ENCODE measurements around the gene FZD7. TPM values are rescaled to one million over a fixed set of nuclear protein-coding genes. Genes with fewer than 3 reads are reported as not detected.

The FZD7 gene
- polyA plus RNA-seq, 1 donor (not counting 4 experiments of a cell fraction or from before 2014, with no cell fraction given): 1.3 TPM

- Histone ChIP-seq H3K9me1 (ENCODE audit: control insufficient read depth, extremely low read depth, insufficient read depth, low read length) (no peaks in the 10 kb centered on the region), H3K4me1 (ENCODE audit: control insufficient read depth, extremely low read depth, insufficient read depth, low read length) (no peaks in the 10 kb centered on the region), H3K36me3 (ENCODE audit: control insufficient read depth in 2 of 2, extremely low read depth in 1 of 2, insufficient read depth in 2 of 2, low read length in 2 of 2) (no peaks in the 10 kb centered on the region), H3K9me3 (ENCODE audit: control insufficient read depth, low read depth, low read length) (no peaks in the 10 kb centered on the region), H2AFZ (ENCODE audit: control insufficient read depth, low read length) (no peak overlapping the region), H3K9ac (ENCODE audit: control insufficient read depth, extremely low read depth, insufficient read depth, low read length) (no peak overlapping the region), H3K4me3 (ENCODE audit: control insufficient read depth in 2 of 3, extremely low read depth in 1 of 3, insufficient read depth in 2 of 3, low read depth in 1 of 3, low read length in 3 of 3) (no peak overlapping the region), H3K27me3 (ENCODE audit: control insufficient read depth, extremely low read depth, insufficient read depth, low read length) (peaks cover 8% of the 10 kb centered on the region), H3K79me2 (ENCODE audit: control insufficient read depth, insufficient read depth, low read length) (no peaks in the 10 kb centered on the region), H3K27ac (ENCODE audit: control insufficient read depth, insufficient read depth, low read length) (no peak overlapping the region), H4K20me1 (ENCODE audit: control insufficient read depth, extremely low read depth, insufficient read depth, low read length) (no peaks in the 10 kb centered on the region), H3K4me2 (ENCODE audit: control insufficient read depth, extremely low read depth, insufficient read depth, low read depth, low read length) (no peak overlapping the region)
- FAIRE-seq (no peak), DNase-seq (ENCODE audit: low read depth, low spot score) (no peak)
- dilution Hi-C loops (cut with MboI; ENCODE audit: extremely low pct_ligation_motif_present, low sequenced_read_pairs): no loop called here
- TF ChIP-seq EZH2 (IDR thresholded peaks at IDR 0.05; ENCODE audit: low read length) (no peak), CTCF (optimal IDR thresholded peaks at IDR 0.05 in 1 of 3, IDR thresholded peaks at IDR 0.05 in 1 of 3, conservative IDR thresholded peaks at IDR 0.05 in 1 of 3; ENCODE audit: extremely low read depth in 1 of 3, insufficient read depth in 2 of 3, low read length in 3 of 3) (no peak)
Measured at GRCh38 chr2:202050652-202051051, 17.0 kb downstream of the FZD7 start.

DNA sequence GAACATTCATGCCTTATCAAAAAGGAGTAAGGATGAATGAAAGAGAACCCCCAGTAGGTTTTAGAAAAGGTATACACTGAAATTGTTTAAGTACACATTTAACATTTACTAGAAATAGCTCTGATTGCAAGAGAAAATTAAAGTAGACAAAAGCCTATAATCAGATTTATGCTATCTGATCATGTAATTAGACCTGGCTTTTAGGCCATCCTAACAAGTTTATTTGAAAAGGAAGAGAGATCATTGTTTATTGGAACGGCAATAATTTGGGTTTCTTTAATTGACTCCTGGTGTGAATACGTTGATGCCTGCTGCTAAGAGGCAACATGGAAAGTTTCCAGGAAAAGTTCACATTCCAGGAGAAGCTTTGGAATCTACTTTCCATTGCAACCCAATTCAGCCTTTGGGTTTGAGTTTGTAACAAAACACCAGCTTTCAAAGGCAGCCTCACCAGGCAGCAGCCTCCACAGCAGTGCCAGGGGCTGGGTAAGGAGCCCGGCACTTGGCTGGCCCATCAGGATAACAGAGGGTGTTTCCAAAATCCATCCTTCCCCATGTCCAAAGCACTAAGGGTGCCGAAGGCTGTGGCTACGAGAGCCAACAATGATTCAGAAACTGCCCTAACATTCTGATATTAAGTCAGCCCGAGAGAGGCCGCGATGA, 18.0 kb downstream of the FZD7 start:
- no peak overlapping the region for H2AFZ ChIP-seq (ENCODE audit: control insufficient read depth, low read length)
- H3K9ac ChIP-seq (ENCODE audit: control insufficient read depth, extremely low read depth, insufficient read depth, low read length): no peak overlapping the region
- FAIRE-seq (no peak), DNase-seq (ENCODE audit: low read depth, low spot score) (no peak)
- no peaks in the 10 kb centered on the region for H3K4me1 ChIP-seq (ENCODE audit: control insufficient read depth, extremely low read depth, insufficient read depth, low read length)
- H3K27ac ChIP-seq (ENCODE audit: control insufficient read depth, insufficient read depth, low read length): no peak overlapping the region
- H3K9me1 ChIP-seq (ENCODE audit: control insufficient read depth, extremely low read depth, insufficient read depth, low read length): no peaks in the 10 kb centered on the region
- no peak overlapping the region for H3K4me2 ChIP-seq (ENCODE audit: control insufficient read depth, extremely low read depth, insufficient read depth, low read depth, low read length)
- no peaks in the 10 kb centered on the region for H3K79me2 ChIP-seq (ENCODE audit: control insufficient read depth, insufficient read depth, low read length)
- H4K20me1 ChIP-seq (ENCODE audit: control insufficient read depth, extremely low read depth, insufficient read depth, low read length): no peaks in the 10 kb centered on the region
- dilution Hi-C loops (cut with MboI; ENCODE audit: extremely low pct_ligation_motif_present, low sequenced_read_pairs): no loop called here
- peaks cover 8% of the 10 kb centered on the region for H3K27me3 ChIP-seq (ENCODE audit: control insufficient read depth, extremely low read depth, insufficient read depth, low read length)
- no peak overlapping the region for H3K4me3 ChIP-seq (ENCODE audit: control insufficient read depth in 2 of 3, extremely low read depth in 1 of 3, insufficient read depth in 2 of 3, low read depth in 1 of 3, low read length in 3 of 3)
- no peaks in the 10 kb centered on the region for H3K36me3 ChIP-seq (ENCODE audit: control insufficient read depth in 2 of 2, extremely low read depth in 1 of 2, insufficient read depth in 2 of 2, low read length in 2 of 2)
- TF ChIP-seq EZH2 (IDR thresholded peaks at IDR 0.05; ENCODE audit: low read length) (no peak), CTCF (optimal IDR thresholded peaks at IDR 0.05 in 1 of 3, IDR thresholded peaks at IDR 0.05 in 1 of 3, conservative IDR thresholded peaks at IDR 0.05 in 1 of 3; ENCODE audit: extremely low read depth in 1 of 3, insufficient read depth in 2 of 3, low read length in 3 of 3) (no peak)
- H3K9me3 ChIP-seq (ENCODE audit: control insufficient read depth, low read depth, low read length): no peaks in the 10 kb centered on the region

Measured in keratinocyte (primary cell).